MM.1S (cell line): Measurements from ENCODE around the gene CCDC146.
"Not testable (repeated sequence)": the region's sequence is repeated elsewhere in the genome, so short reads cannot be mapped to it uniquely, and the experiment has no call there.

ENCODE experiments used
- DNase-seq: peaks from one replicate; pipeline ENCODE4 v3.0.0-alpha.2; 2015
- H2AFZ ChIP-seq: fragments of 300-600 bp; sonication (generic); 2 replicates; pipeline ENCODE4 v1.6.0; 2016; ENCODE audit warnings: antibody characterized with exemption, low read length
- H3F3A ChIP-seq: fragments of 300-600 bp; sonication (generic); 2 replicates; pipeline ENCODE4 v1.6.1; 2016; ENCODE audit warnings: mild to moderate bottlenecking, antibody characterized with exemption, low read length, moderate library complexity, mixed read lengths; ENCODE audit not compliant: insufficient read depth
- H3K27ac ChIP-seq: fragments of 300-600 bp; sonication (generic); 2 replicates; pipeline ENCODE4 v1.5.1; 2016; ENCODE audit warnings: mild to moderate bottlenecking, low read length
- H3K27me3 ChIP-seq: fragments of 300-600 bp; sonication (generic); replicated peaks from 2 replicates; pipeline ENCODE4 v1.6.0; 2016; ENCODE audit warnings: low read length; ENCODE audit not compliant: insufficient read depth
- H3K36me3 ChIP-seq: fragments of 300-600 bp; sonication (generic); replicated peaks from 2 replicates; pipeline ENCODE4 v1.6.1; 2016; ENCODE audit warnings: mild to moderate bottlenecking, low read length, mixed read lengths; ENCODE audit not compliant: insufficient read depth
- H3K4me1 ChIP-seq: fragments of 300-600 bp; sonication (generic); 2 replicates; pipeline ENCODE4 v1.6.1; 2016; ENCODE audit warnings: low read length, mixed read lengths
- H3K4me2 ChIP-seq: fragments of 300-600 bp; sonication (generic); 2 replicates; pipeline ENCODE4 v1.6.0; 2016; ENCODE audit warnings: low read depth, low read length
- H3K4me3 ChIP-seq: fragments of 300-600 bp; sonication (generic); 2 replicates; pipeline ENCODE4 v1.5.1; 2016; ENCODE audit warnings: low read length, mixed read lengths
- H3K79me2 ChIP-seq: fragments of 300-600 bp; sonication (generic); 2 replicates; pipeline ENCODE4 v1.6.1; 2016; ENCODE audit warnings: mixed run types, low read length, mixed read lengths
- H3K9ac ChIP-seq: fragments of 300-600 bp; sonication (generic); 2 replicates; pipeline ENCODE4 v1.6.1; 2016; ENCODE audit warnings: low read length, mixed read lengths
- H3K9me2 ChIP-seq: fragments of 300-600 bp; sonication (generic); replicated peaks from 2 replicates; pipeline ENCODE4 v1.6.1; 2016; ENCODE audit warnings: mild to moderate bottlenecking, low read length, mixed read lengths; ENCODE audit not compliant: insufficient read depth
- H3K9me3 ChIP-seq: fragments of 300-600 bp; sonication (generic); replicated peaks from 2 replicates; pipeline ENCODE4 v1.6.1; 2016; ENCODE audit warnings: mild to moderate bottlenecking, low read length, mixed read lengths; ENCODE audit not compliant: insufficient read depth
- H4K20me1 ChIP-seq: fragments of 300-600 bp; sonication (generic); 2 replicates; pipeline ENCODE4 v1.6.1; 2016; ENCODE audit warnings: mild to moderate bottlenecking, low read length, moderate library complexity, mixed read lengths; ENCODE audit not compliant: insufficient read depth
- EZH2 ChIP-seq: fragments of 300-600 bp; sonication (generic); optimal IDR thresholded peaks from 2 replicates; pipeline ENCODE3; 2017; ENCODE audit warnings: low read depth, mild to moderate bottlenecking, antibody characterized with exemption, low read length, mixed read lengths
- EZH2phosphoT487 ChIP-seq: fragments of 300-600 bp; sonication (generic); IDR thresholded peaks from 2 replicates; pipeline ENCODE4 v1.6.1; 2018; ENCODE audit warnings: antibody characterized with exemption, low read length
- TF ChIP-seq, protein P1 (sequence below): fragments of 300-600 bp; sonication (generic); IDR thresholded peaks from 2 replicates; pipeline ENCODE4 v1.5.1; 2016; ENCODE audit warnings: antibody characterized with exemption, low read length, mixed read lengths

CCDC146 gene

GRCh38 chr7:77226357-77226839 is 104.0 kb downstream of the CCDC146 start:
- H3K4me2 ChIP-seq: no peak overlapping the region
- H3F3A ChIP-seq: no peaks in the 10 kb centered on the region

DNA sequence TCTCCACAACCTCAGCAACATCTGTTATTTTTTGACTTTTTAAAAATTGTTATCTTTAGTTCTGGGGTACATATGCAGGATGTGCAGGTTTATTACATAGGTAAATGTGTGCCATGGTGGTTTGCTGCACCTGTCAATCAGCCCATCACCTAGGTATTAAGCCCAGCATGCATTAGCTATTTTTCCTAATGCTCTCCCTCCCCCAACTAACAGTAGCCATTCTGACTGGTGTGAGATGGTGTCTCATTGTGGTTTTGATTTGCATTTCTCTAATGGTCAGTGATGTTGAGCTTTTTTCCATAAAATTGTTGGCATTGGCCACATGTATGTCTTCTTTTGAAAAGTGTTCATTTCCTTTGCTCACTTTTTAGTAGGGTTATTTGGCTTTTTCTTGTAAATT is 106.4 kb downstream of the CCDC146 start:
- not testable (repeated sequence) for H3K4me3 ChIP-seq, H3K27ac ChIP-seq, H3K4me1 ChIP-seq, H4K20me1 ChIP-seq, H3F3A ChIP-seq, H3K9me3 ChIP-seq, H3K79me2 ChIP-seq, H3K27me3 ChIP-seq, H2AFZ ChIP-seq, DNase-seq, H3K9ac ChIP-seq, H3K36me3 ChIP-seq, H3K4me2 ChIP-seq, H3K9me2 ChIP-seq

More at GRCh38 chr7:77226357-77226839, 104.0 kb downstream of the CCDC146 start:
- Histone ChIP-seq H3K4me3 (no peak overlapping the region), H4K20me1 (no peaks in the 10 kb centered on the region), H3K9me3 (no peaks in the 10 kb centered on the region), H3K4me1 (no peaks in the 10 kb centered on the region), H3K79me2 (no peaks in the 10 kb centered on the region), H2AFZ (no peak overlapping the region), H3K27ac (no peak overlapping the region), H3K9me2 (no peaks in the 10 kb centered on the region), H3K9ac (no peak overlapping the region), H3K36me3 (no peaks in the 10 kb centered on the region), H3K27me3 (no peaks in the 10 kb centered on the region)
- TF ChIP-seq EZH2phosphoT487: no peak
- no peak for DNase-seq

GRCh38 chr7:77232467-77232866 is 110.1 kb downstream of the CCDC146 start:
- Histone ChIP-seq H3K36me3 (no peaks in the 10 kb centered on the region), H3K4me1 (no peaks in the 10 kb centered on the region)
- DNase-seq: no peak

GRCh38 chr7:77235276-77235675 is 112.9 kb downstream of the CCDC146 start:
- Histone ChIP-seq H3K9me2 (no peaks in the 10 kb centered on the region), H3K9ac (no peak overlapping the region), H3K4me1 (no peaks in the 10 kb centered on the region), H4K20me1 (no peaks in the 10 kb centered on the region), H3F3A (no peaks in the 10 kb centered on the region), H3K9me3 (no peaks in the 10 kb centered on the region), H2AFZ (no peak overlapping the region), H3K27me3 (no peaks in the 10 kb centered on the region), H3K36me3 (no peaks in the 10 kb centered on the region), H3K4me3 (no peak overlapping the region), H3K27ac (no peak overlapping the region), H3K79me2 (no peaks in the 10 kb centered on the region), H3K4me2 (no peak overlapping the region)
- TF ChIP-seq EZH2 (no peak), EZH2phosphoT487 (no peak)
- TF ChIP-seq, protein P1, sequence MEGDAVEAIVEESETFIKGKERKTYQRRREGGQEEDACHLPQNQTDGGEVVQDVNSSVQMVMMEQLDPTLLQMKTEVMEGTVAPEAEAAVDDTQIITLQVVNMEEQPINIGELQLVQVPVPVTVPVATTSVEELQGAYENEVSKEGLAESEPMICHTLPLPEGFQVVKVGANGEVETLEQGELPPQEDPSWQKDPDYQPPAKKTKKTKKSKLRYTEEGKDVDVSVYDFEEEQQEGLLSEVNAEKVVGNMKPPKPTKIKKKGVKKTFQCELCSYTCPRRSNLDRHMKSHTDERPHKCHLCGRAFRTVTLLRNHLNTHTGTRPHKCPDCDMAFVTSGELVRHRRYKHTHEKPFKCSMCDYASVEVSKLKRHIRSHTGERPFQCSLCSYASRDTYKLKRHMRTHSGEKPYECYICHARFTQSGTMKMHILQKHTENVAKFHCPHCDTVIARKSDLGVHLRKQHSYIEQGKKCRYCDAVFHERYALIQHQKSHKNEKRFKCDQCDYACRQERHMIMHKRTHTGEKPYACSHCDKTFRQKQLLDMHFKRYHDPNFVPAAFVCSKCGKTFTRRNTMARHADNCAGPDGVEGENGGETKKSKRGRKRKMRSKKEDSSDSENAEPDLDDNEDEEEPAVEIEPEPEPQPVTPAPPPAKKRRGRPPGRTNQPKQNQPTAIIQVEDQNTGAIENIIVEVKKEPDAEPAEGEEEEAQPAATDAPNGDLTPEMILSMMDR: no peak
- no peak for DNase-seq

More at GRCh38 chr7:77232467-77232866, 110.1 kb downstream of the CCDC146 start:
- no peak overlapping the region for H3K27ac ChIP-seq
- H2AFZ ChIP-seq: no peak overlapping the region
- no peaks in the 10 kb centered on the region for H3F3A ChIP-seq
- no peak overlapping the region for H3K4me2 ChIP-seq
- no peaks in the 10 kb centered on the region for H3K27me3 ChIP-seq
- TF ChIP-seq, protein P1: no peak
- TF ChIP-seq EZH2phosphoT487: no peak
- no peak for TF ChIP-seq EZH2
- no peaks in the 10 kb centered on the region for H3K9me2 ChIP-seq
- no peaks in the 10 kb centered on the region for H3K79me2 ChIP-seq
- no peaks in the 10 kb centered on the region for H4K20me1 ChIP-seq
- H3K9ac ChIP-seq: no peak overlapping the region
- no peaks in the 10 kb centered on the region for H3K9me3 ChIP-seq
- H3K4me3 ChIP-seq: no peak overlapping the region
